H1 (cell line): Measurements from ENCODE around the gene ACTR5. TPM values are rescaled to one million over a fixed set of nuclear protein-coding genes. Genes with fewer than 3 reads are reported as not detected.

Source experiments
- CTCF ChIA-PET: fragments of 300-600 bp; sonication (Branson Sonifier 250); formaldehyde crosslinking; loops from one replicate; lab custom pipeline; 2021; ENCODE audit not compliant: partially characterized antibody; lab: Charles Lee
- POLR2A ChIA-PET: fragments of 300-600 bp; sonication (Branson Sonifier 250); formaldehyde crosslinking; loops from one replicate; lab custom pipeline; 2021; ENCODE audit warnings: inconsistent platforms; ENCODE audit not compliant: partially characterized antibody; lab: Charles Lee
- DNase-seq, 2 experiments: peaks; one replicate each; pipeline versions ENCODE4 v3.0.0 to v3.0.0-alpha.2; 2010 to 2022; ENCODE audit warnings: low spot score in 2 of 2, low read depth in 1 of 2, mixed read lengths in 1 of 2
- FAIRE-seq: peaks from 2 replicates; lab custom pipeline; 2011; peaks lifted over from hg19 to GRCh38; lab: Jason Lieb, UNC
- H2AFZ ChIP-seq: 2 replicates; pipeline ENCODE4 v1.8.1; 2012; ENCODE audit warnings: low read length, inconsistent platforms
- H2AK5ac ChIP-seq: 2 replicates; pipeline ENCODE4 v1.6.1; 2013; ENCODE audit warnings: low read depth, low read length
- H2BK120ac ChIP-seq: replicated peaks from 2 replicates; pipeline ENCODE3; 2013; ENCODE audit warnings: low read depth, low read length, inconsistent platforms
- H2BK12ac ChIP-seq: 2 replicates; pipeline ENCODE4 v1.6.1; 2013; ENCODE audit warnings: low read depth, low read length
- H2BK15ac ChIP-seq: 2 replicates; pipeline ENCODE4 v1.6.1; 2013; ENCODE audit warnings: low read length
- H2BK20ac ChIP-seq: 2 replicates; pipeline ENCODE4 v1.6.1; 2013; ENCODE audit warnings: low read length
- H2BK5ac ChIP-seq: 2 replicates; pipeline ENCODE4 v1.6.1; 2013; ENCODE audit warnings: low read depth, low read length
- H3K14ac ChIP-seq: 2 replicates; pipeline ENCODE4 v1.6.1; 2013; ENCODE audit warnings: inconsistent platforms; ENCODE audit not compliant: insufficient read length
- H3K18ac ChIP-seq: 2 replicates; pipeline ENCODE4 v1.6.1; 2013; ENCODE audit warnings: low read length; ENCODE audit errors: extremely low read depth
- H3K23ac ChIP-seq: 2 replicates; pipeline ENCODE4 v1.6.1; 2013; ENCODE audit warnings: inconsistent platforms; ENCODE audit not compliant: insufficient read length
- H3K23me2 ChIP-seq: 2 replicates; pipeline ENCODE4 v1.6.1; 2013; ENCODE audit warnings: low read depth, low read length
- H3K27ac ChIP-seq: 2 replicates; pipeline ENCODE4 v1.6.1; 2011; ENCODE audit warnings: low read depth, low read length, inconsistent platforms
- H3K27me3 ChIP-seq, 4 experiments: replicated peaks in 1 of 4; 1 replicate in 1 of 4; 2 replicates in 3 of 4; pipeline versions ENCODE4 v1.6.1 to v1.8.1; 2011 to 2013; ENCODE audit warnings: low read length in 3 of 4, mild to moderate bottlenecking in 3 of 4, inconsistent platforms in 2 of 4, mixed read lengths in 2 of 4, moderate library complexity in 1 of 4; ENCODE audit not compliant: control insufficient read depth in 3 of 4, insufficient read depth in 3 of 4; ENCODE audit errors: extremely low read depth in 1 of 4
- H3K36me3 ChIP-seq, 4 experiments: 2 replicates each; pipeline versions ENCODE4 v1.6.1 to v1.8.1; 2011 to 2013; ENCODE audit warnings: mild to moderate bottlenecking in 4 of 4, low read length in 3 of 4, moderate library complexity in 2 of 4, control low read depth in 1 of 4, inconsistent platforms in 1 of 4; ENCODE audit not compliant: insufficient read depth in 4 of 4, control insufficient read depth in 2 of 4
- H3K4ac ChIP-seq: replicated peaks from 2 replicates; pipeline ENCODE3; 2013; ENCODE audit warnings: low read length, low read depth, mixed read lengths, inconsistent platforms; ENCODE audit not compliant: insufficient read length
- H3K4me1 ChIP-seq, 4 experiments: replicated peaks in 1 of 4; 1 replicate in 1 of 4; 2 replicates in 3 of 4; pipeline versions ENCODE4 v1.6.1 to v1.8.1; 2011 to 2013; ENCODE audit warnings: low read length in 3 of 4, inconsistent platforms in 2 of 4, mixed read lengths in 1 of 4; ENCODE audit not compliant: insufficient read depth in 4 of 4, control insufficient read depth in 3 of 4
- H3K4me2 ChIP-seq, 2 experiments: 2 replicates each; pipeline versions ENCODE4 v1.6.1 to v1.8.1; 2011 to 2013; ENCODE audit warnings: low read depth in 2 of 2, low read length in 2 of 2, control low read depth in 1 of 2, inconsistent platforms in 1 of 2, mild to moderate bottlenecking in 1 of 2; ENCODE audit not compliant: insufficient read depth in 1 of 2
- H3K4me3 ChIP-seq, 4 experiments: fragments of 200-600, 300-600 bp in 1 of 4; sonication (generic), shearing (Covaris generic), sonication (Bioruptor Twin) in 1 of 4; 2 replicates each; pipeline versions ENCODE4 v1.5.1 to v1.8.1; 2011 to 2016; ENCODE audit warnings: low read length in 4 of 4, low read depth in 3 of 4, control low read depth in 2 of 4, inconsistent platforms in 2 of 4, mild to moderate bottlenecking in 2 of 4, mixed read lengths in 1 of 4, moderate library complexity in 1 of 4; ENCODE audit not compliant: insufficient read depth in 2 of 4; ENCODE audit errors: extremely low read depth in 1 of 4
- H3K56ac ChIP-seq: replicated peaks from 2 replicates; pipeline ENCODE3; 2013; ENCODE audit warnings: low read depth, mild to moderate bottlenecking, mixed read lengths, low read length, inconsistent platforms; ENCODE audit not compliant: insufficient read length
- H3K79me1 ChIP-seq: 2 replicates; pipeline ENCODE4 v1.6.1; 2013; ENCODE audit warnings: low read depth, low read length, control low read depth
- H3K79me2 ChIP-seq, 2 experiments: 2 replicates each; pipeline versions ENCODE4 v1.6.1 to v1.8.1; 2012 to 2013; ENCODE audit warnings: low read length in 2 of 2, mild to moderate bottlenecking in 2 of 2, inconsistent platforms in 1 of 2; ENCODE audit not compliant: insufficient read depth in 2 of 2, control insufficient read depth in 1 of 2
- H3K9ac ChIP-seq, 4 experiments: replicated peaks in 1 of 4; 1 replicate in 1 of 4; 2 replicates in 3 of 4; pipeline versions ENCODE4 v1.6.1 to v1.8.1; 2011 to 2013; ENCODE audit warnings: low read depth in 3 of 4, low read length in 3 of 4, control low read depth in 2 of 4, mild to moderate bottlenecking in 2 of 4, moderate library complexity in 2 of 4, inconsistent platforms in 1 of 4; ENCODE audit errors: extremely low read depth in 1 of 4
- H3K9me3 ChIP-seq, 2 experiments: 2 replicates each; pipeline versions ENCODE4 v1.6.1 to v1.8.1; 2012 to 2013; ENCODE audit warnings: mild to moderate bottlenecking in 2 of 2, moderate library complexity in 2 of 2, control low read depth in 1 of 2, inconsistent platforms in 1 of 2, low read depth in 1 of 2, low read length in 1 of 2, mixed read lengths in 1 of 2; ENCODE audit not compliant: insufficient read depth in 2 of 2
- H4K20me1 ChIP-seq, 2 experiments: replicated peaks in 1 of 2; 2 replicates each; pipeline versions ENCODE3 to v1.8.1; 2011 to 2013; ENCODE audit warnings: inconsistent platforms in 2 of 2, low read length in 2 of 2, mild to moderate bottlenecking in 1 of 2; ENCODE audit not compliant: insufficient read depth in 2 of 2, control insufficient read depth in 1 of 2
- H4K5ac ChIP-seq: 2 replicates; pipeline ENCODE4 v1.6.1; 2013; ENCODE audit warnings: low read length, low read depth, mixed read lengths, inconsistent platforms; ENCODE audit not compliant: insufficient read length
- H4K8ac ChIP-seq: 2 replicates; pipeline ENCODE4 v1.8.0; 2013; ENCODE audit warnings: mild to moderate bottlenecking, moderate library complexity, low read length, inconsistent platforms; ENCODE audit not compliant: insufficient read depth; ENCODE audit errors: extremely low read depth
- H4K91ac ChIP-seq: replicated peaks from 2 replicates; pipeline ENCODE3; 2013; ENCODE audit warnings: low read length, mixed read lengths, inconsistent platforms; ENCODE audit not compliant: insufficient read length
- RBBP5 ChIP-seq: IDR thresholded peaks from 2 replicates; pipeline ENCODE4 v1.7.1; 2012; ENCODE audit warnings: low read depth, mild to moderate bottlenecking, inconsistent platforms, low read length, moderate library complexity, borderline replicate concordance
- YY1 ChIP-seq: IDR thresholded peaks from 2 replicates; pipeline ENCODE4 v1.6.1; 2011; ENCODE audit warnings: low read depth, mild to moderate bottlenecking, low read length
- WGBS, 2 experiments: shearing (Covaris generic) in 1 of 2; methylation state at CpG; one replicate each; pipeline versions ENCODE4 v1.1.6 to v1.1.7; 2013 to 2015; ENCODE audit warnings: low lambda C conversion rate in 2 of 2, mixed read lengths in 2 of 2, inconsistent platforms in 1 of 2, low coverage in 1 of 2, missing lambda C conversion rate in 1 of 2; ENCODE audit not compliant: insufficient replicate concordance in 2 of 2, insufficient coverage in 1 of 2, insufficient read length in 1 of 2; ENCODE audit errors: extremely low coverage in 1 of 2, missing lambda C conversion rate in 1 of 2; 5-methylcytosine and 5-hydroxymethylcytosine counted together
- polyA plus RNA-seq, 7 experiments: library from polyadenylated mRNA; depleted of rRNA in 3 of 7; stranded (reverse) in 5 of 7; unstranded in 2 of 7; fragments of >200 nt in 5 of 7; fragments of 200-250 nt in 2 of 7; gene quantifications; 1 replicate in 5 of 7; 2 replicates in 1 of 7; 4 replicates in 1 of 7; pipeline versions ENCODE4 v1.2.1 to v1.2.3, GENCODE V29; 2011 to 2013; ENCODE audit warnings: missing spikeins in 2 of 7, mixed read lengths in 2 of 7
- total RNA-seq: library from RNA; stranded (reverse); fragmentation: NEBNext Ultra II Directional; extraction: Animal tissue kit (Norgen Biotek cat#: 25700); gene quantifications from 2 replicates; pipeline ENCODE4 v1.2.1, GENCODE V29; 2021

Gene ACTR5
- total and polyA plus RNA-seq, 2 of the 8 experiments (the other 6 are each of a cell fraction or from before 2014, with no cell fraction given) = 10.4 to 14.4 TPM

- Histone ChIP-seq H3K9ac (peak overlapping the region in 2 of 4 experiments; percentile 20 to 23; a peak in 2 of 7 replicates), H3K9me3 (no peaks in the 10 kb centered on the region), H3K23me2 (peaks cover 27% of the 10 kb centered on the region), H3K4me2 (peak overlapping the region; percentile 86), H3K23ac (no peak overlapping the region), H3K4me1 (peaks cover 5 to 69% (median 43%) of the 10 kb centered on the region in 4 experiments), H4K8ac (peak overlapping the region; percentile 54; the same call in 1 of the 2 replicates), H2BK12ac (peak overlapping the region; percentile 99), H2BK20ac (peak overlapping the region; percentile 75), H4K20me1 (peaks cover 10 to 22% of the 10 kb centered on the region in 2 experiments), H3K14ac (no peak overlapping the region), H2AK5ac (no peak overlapping the region), H2BK5ac (peak overlapping the region; percentile 48; the same call in 1 of the 2 replicates), H3K4me3 (peak overlapping the region; percentile 4 to 59 (median 28); a peak in 7 of 8 replicates), H3K79me2 (no peaks in the 10 kb centered on the region), H3K56ac (no peak overlapping the region), H3K18ac (peak overlapping the region; percentile 71), H2BK120ac (no peak overlapping the region), H4K91ac (no peak overlapping the region), H3K79me1 (no peaks in the 10 kb centered on the region), H3K27ac (no peak overlapping the region), H2AFZ (peak overlapping the region; percentile 80), H3K4ac (no peak overlapping the region), H3K27me3 (peaks cover 73 to 92% (median 84%) of the 10 kb centered on the region in 4 experiments), H2BK15ac (peak overlapping the region; percentile 74; the same call in 1 of the 2 replicates), H3K36me3 (no peaks in the 10 kb centered on the region), H4K5ac (no peak overlapping the region)
- POLR2A ChIA-PET = interaction anchor here (1.5 to 1.6 kb wide), 2 partner anchors 20 to 94 kb away, joined by 3 to 11 read pairs; partner anchors contain the start of gene ACTR5
- CTCF ChIA-PET = interaction anchor here (0.8 to 12.4 kb wide), 16 partner anchors 11 to 167 kb away, joined by 3 to 236 read pairs (median 24); partner anchors contain the start of gene ACTR5
- DNase-seq = peak in 1 of 2 experiments; percentile 71
- WGBS, 2 experiments = 1% methylated on average over 33 of the region's 56 CpGs; no CpG with 5 or more reads in 1 of the 2 experiments
- no peak for FAIRE-seq
- TF ChIP-seq YY1 = 0 out of 2 replicates have a peak, but pooled peaks have one; percentile 25
- TF ChIP-seq RBBP5 = 0 out of 2 replicates have a peak, but pooled peaks have one; percentile 64
Measured at GRCh38 chr20:38728191-38728781, 20.0 kb upstream of the ACTR5 start.
